Measurements from ENCODE around the gene QDPR.

Gene QDPR

DNA sequence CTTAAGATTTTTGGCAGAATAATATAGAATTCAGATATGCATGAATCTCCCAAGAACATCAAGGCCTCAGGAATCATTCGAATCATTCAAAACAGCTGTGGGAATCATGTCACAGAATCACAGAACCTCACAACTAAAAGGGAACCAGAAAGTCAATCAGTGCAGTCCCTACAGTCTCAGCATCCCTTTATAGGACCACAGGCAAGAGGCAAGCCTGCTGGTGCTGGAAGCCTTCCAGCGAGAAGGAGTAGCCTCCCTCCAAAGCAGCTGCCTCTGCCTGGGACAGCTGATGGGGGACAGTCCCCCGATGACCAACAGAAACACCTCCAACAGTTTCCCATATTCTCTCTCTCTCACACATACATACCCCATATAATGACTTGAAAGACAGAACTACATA lies 20.7 kb downstream of the QDPR start:
- no peak for DNase-seq (ENCODE audit: extremely low spot score)
- TF ChIP-seq SUZ12 (IDR thresholded peaks at IDR 0.05) (no peak), L3MBTL2 (conservative IDR thresholded peaks at IDR 0.05) (no peak)
- ChIA-PET CTCF (no interaction called here), POLR2A (no interaction called here)

DNA sequence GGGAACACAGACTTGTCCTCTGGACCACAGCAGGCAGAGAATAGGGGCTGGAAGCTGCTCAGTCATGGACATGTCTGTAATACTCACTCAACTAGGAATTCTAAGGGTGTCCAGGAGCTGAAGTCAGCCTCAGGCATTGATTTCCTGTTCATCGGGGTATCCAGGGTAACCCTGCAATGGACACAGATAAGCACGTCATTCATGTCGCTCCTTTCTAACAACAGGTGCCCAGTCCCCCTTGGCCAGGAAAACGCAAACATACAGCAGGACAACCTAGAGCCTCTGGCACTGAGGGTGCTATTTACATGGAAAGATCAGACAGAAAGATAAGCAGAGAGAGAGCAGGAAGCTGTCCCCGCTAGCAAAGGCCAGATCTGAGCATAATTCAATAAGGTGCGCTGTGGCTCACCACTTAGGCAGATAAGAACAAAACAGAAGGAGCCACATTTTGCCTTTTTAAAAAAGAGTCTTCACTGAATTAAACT lies 21.3 kb downstream of the QDPR start:
- TF ChIP-seq L3MBTL2 (conservative IDR thresholded peaks at IDR 0.05) (no peak), HDGF (IDR thresholded peaks at IDR 0.05; ENCODE audit: borderline replicate concordance) (no peak), FOXK2 (IDR thresholded peaks at IDR 0.05) (no peak), ARNT (IDR thresholded peaks at IDR 0.05) (no peak), BHLHE40 (IDR thresholded peaks at IDR 0.05; ENCODE audit: borderline replicate concordance) (no peak), CTBP1 (IDR thresholded peaks at IDR 0.05; ENCODE audit: borderline replicate concordance) (no peak), SP1 (IDR thresholded peaks at IDR 0.05) (no peak), FOXA1 (IDR thresholded peaks at IDR 0.05) (no peak), SUZ12 (IDR thresholded peaks at IDR 0.05) (no peak), NFRKB (IDR thresholded peaks at IDR 0.05) (no peak), FOXM1 (IDR thresholded peaks at IDR 0.05; ENCODE audit: borderline replicate concordance) (no peak), ELF4 (IDR thresholded peaks at IDR 0.05) (no peak), TARDBP (IDR thresholded peaks at IDR 0.05) (no peak), LEF1 (IDR thresholded peaks at IDR 0.05; ENCODE audit: borderline replicate concordance) (no peak), ZNF384 (IDR thresholded peaks at IDR 0.05) (no peak)
- TF ChIP-seq, protein P1, sequence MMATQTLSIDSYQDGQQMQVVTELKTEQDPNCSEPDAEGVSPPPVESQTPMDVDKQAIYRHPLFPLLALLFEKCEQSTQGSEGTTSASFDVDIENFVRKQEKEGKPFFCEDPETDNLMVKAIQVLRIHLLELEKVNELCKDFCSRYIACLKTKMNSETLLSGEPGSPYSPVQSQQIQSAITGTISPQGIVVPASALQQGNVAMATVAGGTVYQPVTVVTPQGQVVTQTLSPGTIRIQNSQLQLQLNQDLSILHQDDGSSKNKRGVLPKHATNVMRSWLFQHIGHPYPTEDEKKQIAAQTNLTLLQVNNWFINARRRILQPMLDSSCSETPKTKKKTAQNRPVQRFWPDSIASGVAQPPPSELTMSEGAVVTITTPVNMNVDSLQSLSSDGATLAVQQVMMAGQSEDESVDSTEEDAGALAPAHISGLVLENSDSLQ (IDR thresholded peaks at IDR 0.05) = no peak
- ChIA-PET CTCF (no interaction called here), POLR2A (no interaction called here)
- no peak for DNase-seq (ENCODE audit: extremely low spot score)

DNA sequence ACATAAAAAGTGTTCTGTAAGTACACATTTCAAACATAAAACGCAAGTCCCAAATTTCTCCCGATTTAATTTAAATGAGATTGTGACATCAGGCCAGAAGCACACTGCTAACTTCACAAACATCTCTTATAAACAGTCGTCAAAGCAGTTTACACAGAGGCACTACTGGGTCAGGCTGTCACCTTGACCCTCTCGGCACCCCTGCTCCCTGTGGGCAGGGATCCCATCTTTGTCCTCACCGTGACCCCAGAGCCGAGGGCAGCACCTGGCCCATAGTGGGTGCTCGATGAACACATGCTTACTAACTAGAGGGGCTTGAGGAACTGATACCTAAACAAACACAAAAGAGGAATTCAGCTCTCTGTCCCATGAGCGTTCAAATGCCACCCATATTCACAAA lies 22.2 kb downstream of the QDPR start:
- TF ChIP-seq TARDBP (IDR thresholded peaks at IDR 0.05) (no peak), NFRKB (IDR thresholded peaks at IDR 0.05) (no peak), BHLHE40 (IDR thresholded peaks at IDR 0.05; ENCODE audit: borderline replicate concordance) (no peak), CTBP1 (IDR thresholded peaks at IDR 0.05; ENCODE audit: borderline replicate concordance) (no peak), SUZ12 (IDR thresholded peaks at IDR 0.05) (no peak), FOXK2 (IDR thresholded peaks at IDR 0.05) (no peak), ARNT (IDR thresholded peaks at IDR 0.05) (no peak)
- DNase-seq (ENCODE audit: extremely low spot score) = no peak
- POLR2A ChIA-PET = no interaction called here
- CTCF ChIA-PET = no interaction called here

DNA sequence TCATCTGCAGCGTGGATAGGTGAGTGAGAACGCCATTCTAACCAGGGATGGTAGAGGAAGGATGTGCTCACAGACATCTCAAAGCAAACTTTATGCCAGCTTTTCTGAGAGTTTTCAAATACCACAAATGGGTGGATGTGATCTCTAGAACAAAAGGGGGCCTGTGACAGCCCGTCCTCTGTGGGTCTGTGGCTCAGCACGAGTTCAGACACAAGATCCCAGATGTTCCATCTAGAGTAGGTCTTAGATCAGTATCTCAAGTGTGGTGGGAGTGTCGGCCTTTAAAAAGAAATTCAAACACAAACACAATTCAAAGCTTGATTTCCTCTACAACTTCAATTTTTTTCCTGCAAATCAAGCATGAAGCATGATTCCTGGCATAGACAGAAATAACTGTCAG lies 22.8 kb downstream of the QDPR start:
- ChIA-PET CTCF (no interaction called here), POLR2A (no interaction called here)
- DNase-seq (ENCODE audit: extremely low spot score) = no peak
- TF ChIP-seq, protein P1 (IDR thresholded peaks at IDR 0.05) = no peak
- TF ChIP-seq ELF4 (IDR thresholded peaks at IDR 0.05) (no peak), SUZ12 (IDR thresholded peaks at IDR 0.05) (no peak)

DNA sequence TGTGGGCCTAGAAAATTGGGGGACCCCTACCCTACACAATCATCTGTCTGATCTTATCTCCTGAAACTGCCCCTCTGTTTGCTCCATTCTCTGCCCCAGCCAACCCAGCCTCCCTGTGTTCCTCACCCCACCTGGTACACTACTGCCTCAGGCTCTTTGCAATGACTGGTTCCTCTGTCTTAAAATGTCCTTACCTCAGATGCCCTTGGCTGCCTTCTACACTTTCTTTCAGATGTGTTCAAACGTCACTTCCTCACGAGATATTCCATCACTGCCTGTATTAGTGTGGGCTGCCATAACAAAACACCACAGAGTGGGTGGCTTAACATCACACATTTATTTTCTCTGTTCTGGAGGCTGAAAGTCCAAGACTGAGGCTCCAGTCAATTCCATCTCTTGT lies 29.2 kb downstream of the QDPR start:
- ChIA-PET POLR2A (no interaction called here), CTCF (no interaction called here)
- TF ChIP-seq HDGF (IDR thresholded peaks at IDR 0.05; ENCODE audit: borderline replicate concordance) (no peak), FOXK2 (IDR thresholded peaks at IDR 0.05) (no peak), ELF4 (IDR thresholded peaks at IDR 0.05) (no peak), CTBP1 (IDR thresholded peaks at IDR 0.05; ENCODE audit: borderline replicate concordance) (no peak), SUZ12 (IDR thresholded peaks at IDR 0.05) (no peak), ARNT (IDR thresholded peaks at IDR 0.05) (no peak), SP1 (IDR thresholded peaks at IDR 0.05) (no peak), NFRKB (IDR thresholded peaks at IDR 0.05) (no peak)
- TF ChIP-seq, protein P1 (IDR thresholded peaks at IDR 0.05) = no peak
- DNase-seq (ENCODE audit: extremely low spot score) = no peak

DNA sequence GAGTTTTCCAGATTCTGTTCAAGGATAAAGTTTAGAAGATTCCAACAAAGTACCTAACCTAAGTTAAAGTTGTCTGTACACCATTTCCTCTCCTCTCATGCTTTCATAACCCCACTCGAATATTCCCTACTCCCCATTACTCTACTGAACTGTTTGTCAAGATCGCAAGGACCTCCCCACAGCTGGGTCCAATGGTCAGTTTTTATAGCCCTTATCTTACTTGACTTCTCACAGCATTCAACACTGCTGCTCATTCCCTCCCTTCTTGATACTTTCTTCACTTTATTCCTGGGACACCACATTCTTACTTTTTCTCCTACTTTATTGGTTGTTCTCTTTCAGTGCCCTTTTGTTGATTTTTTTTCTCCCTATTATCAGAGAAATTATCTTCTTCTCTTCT lies 30.9 kb downstream of the QDPR start:
- ChIA-PET POLR2A (no interaction called here), CTCF (no interaction called here)
- DNase-seq (ENCODE audit: extremely low spot score) = no peak
- TF ChIP-seq HDGF (IDR thresholded peaks at IDR 0.05; ENCODE audit: borderline replicate concordance) = no peak
- TF ChIP-seq SUZ12 (IDR thresholded peaks at IDR 0.05) = no peak
- TF ChIP-seq FOXK2 (IDR thresholded peaks at IDR 0.05) = no peak
- TF ChIP-seq NFRKB (IDR thresholded peaks at IDR 0.05) = no peak
- TF ChIP-seq, protein P1 (IDR thresholded peaks at IDR 0.05) = no peak
- TF ChIP-seq TARDBP (IDR thresholded peaks at IDR 0.05) = no peak
- TF ChIP-seq FOXM1 (IDR thresholded peaks at IDR 0.05; ENCODE audit: borderline replicate concordance) = no peak
- TF ChIP-seq BHLHE40 (IDR thresholded peaks at IDR 0.05; ENCODE audit: borderline replicate concordance) = no peak
- TF ChIP-seq LEF1 (IDR thresholded peaks at IDR 0.05; ENCODE audit: borderline replicate concordance) = no peak

Measured in HEK293T (cell line).